ENCODE measurements around the gene CP. TPM values are rescaled to one million over a fixed set of nuclear protein-coding genes. Genes with fewer than 3 reads are reported as not detected.

Gene CP
- total RNA-seq, 2 donors from 2014 or later = 6.8 to 68.4 TPM

DNA sequence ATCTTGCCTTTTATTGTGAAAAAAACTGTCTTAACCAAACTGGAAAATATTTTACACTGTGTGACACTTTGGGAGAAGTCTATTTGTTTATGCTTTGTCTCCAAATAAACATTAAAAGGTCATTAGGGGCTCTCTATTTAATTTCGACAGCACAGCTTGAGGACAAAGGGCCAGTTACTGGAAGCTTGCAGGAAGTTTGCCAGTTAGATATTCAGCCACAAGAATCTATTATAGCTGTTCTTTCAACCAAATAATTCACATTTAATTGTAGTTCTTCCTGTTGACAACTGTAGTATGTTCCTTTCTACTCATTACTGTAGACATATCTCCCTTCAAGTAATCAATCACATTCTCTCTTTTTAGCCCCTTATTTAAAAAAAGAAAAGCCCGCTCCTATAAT lies 6.1 kb downstream of the CP start:
- no peaks in the 10 kb centered on the region for H3K36me3 ChIP-seq
- TF ChIP-seq, protein P1, sequence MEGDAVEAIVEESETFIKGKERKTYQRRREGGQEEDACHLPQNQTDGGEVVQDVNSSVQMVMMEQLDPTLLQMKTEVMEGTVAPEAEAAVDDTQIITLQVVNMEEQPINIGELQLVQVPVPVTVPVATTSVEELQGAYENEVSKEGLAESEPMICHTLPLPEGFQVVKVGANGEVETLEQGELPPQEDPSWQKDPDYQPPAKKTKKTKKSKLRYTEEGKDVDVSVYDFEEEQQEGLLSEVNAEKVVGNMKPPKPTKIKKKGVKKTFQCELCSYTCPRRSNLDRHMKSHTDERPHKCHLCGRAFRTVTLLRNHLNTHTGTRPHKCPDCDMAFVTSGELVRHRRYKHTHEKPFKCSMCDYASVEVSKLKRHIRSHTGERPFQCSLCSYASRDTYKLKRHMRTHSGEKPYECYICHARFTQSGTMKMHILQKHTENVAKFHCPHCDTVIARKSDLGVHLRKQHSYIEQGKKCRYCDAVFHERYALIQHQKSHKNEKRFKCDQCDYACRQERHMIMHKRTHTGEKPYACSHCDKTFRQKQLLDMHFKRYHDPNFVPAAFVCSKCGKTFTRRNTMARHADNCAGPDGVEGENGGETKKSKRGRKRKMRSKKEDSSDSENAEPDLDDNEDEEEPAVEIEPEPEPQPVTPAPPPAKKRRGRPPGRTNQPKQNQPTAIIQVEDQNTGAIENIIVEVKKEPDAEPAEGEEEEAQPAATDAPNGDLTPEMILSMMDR (IDR thresholded peaks at IDR 0.05) = no peak
- H3K27me3 ChIP-seq = no peaks in the 10 kb centered on the region
- DNase-seq (ENCODE audit: low spot score) = no peak
- no peak overlapping the region for H3K4me3 ChIP-seq
- H3K4me1 ChIP-seq = peaks cover 0 to 8% of the 10 kb centered on the region in 2 donors
- no peak overlapping the region for H3K27ac ChIP-seq
- H3K9me3 ChIP-seq = no peaks in the 10 kb centered on the region

DNA sequence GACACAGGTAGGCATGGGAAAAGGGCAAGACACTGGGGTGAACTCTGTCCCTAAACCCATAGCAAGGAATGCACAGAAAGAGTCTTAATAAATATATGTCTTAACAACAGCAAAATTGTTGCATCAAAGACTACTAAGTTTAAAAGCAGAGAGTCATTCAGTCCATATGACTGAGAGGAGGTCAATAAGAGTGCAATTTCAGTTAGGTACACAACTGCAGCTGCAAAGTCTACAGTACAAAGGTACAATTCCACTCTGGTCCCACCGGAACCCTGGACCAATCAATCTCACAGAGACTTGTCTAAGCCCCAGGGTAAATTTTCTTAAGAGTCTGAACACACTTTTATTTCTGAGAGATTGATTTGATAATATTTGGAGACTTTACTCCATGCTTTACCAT lies 6.9 kb downstream of the CP start:
- Histone ChIP-seq H3K9me3 (no peaks in the 10 kb centered on the region), H3K27ac (no peak overlapping the region), H3K4me1 (peaks cover 0 to 8% of the 10 kb centered on the region in 2 donors), H3K27me3 (no peaks in the 10 kb centered on the region), H3K36me3 (no peaks in the 10 kb centered on the region), H3K4me3 (no peak overlapping the region)
- TF ChIP-seq, protein P1 (IDR thresholded peaks at IDR 0.05) = no peak
- no peak for DNase-seq (ENCODE audit: low spot score)

DNA sequence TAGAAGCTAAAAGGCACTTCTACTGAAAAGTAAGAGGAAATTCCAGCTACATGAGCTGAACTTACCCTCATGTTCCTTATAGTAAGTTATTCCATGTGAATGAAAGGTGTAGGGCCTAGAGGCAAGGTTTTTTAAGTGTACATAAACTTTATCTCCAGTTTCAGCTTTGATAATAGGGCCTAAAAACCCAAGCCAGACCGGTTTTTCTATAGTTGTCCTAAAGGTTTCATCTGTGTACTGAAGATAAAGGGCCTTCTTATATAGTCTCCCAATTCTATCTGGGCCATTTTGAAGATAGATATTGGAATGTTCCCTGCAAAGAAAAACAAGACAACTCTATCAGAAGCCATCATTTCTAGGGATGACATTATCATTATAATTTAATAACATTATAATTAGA lies 9.2 kb downstream of the CP start:
- Histone ChIP-seq H3K27me3 (no peaks in the 10 kb centered on the region), H3K4me1 (peaks cover 0 to 8% of the 10 kb centered on the region in 2 donors), H3K4me3 (no peak overlapping the region), H3K27ac (no peak overlapping the region), H3K9me3 (no peaks in the 10 kb centered on the region), H3K36me3 (no peaks in the 10 kb centered on the region)
- TF ChIP-seq, protein P1 (IDR thresholded peaks at IDR 0.05) = no peak
- DNase-seq (ENCODE audit: low spot score) = no peak

DNA sequence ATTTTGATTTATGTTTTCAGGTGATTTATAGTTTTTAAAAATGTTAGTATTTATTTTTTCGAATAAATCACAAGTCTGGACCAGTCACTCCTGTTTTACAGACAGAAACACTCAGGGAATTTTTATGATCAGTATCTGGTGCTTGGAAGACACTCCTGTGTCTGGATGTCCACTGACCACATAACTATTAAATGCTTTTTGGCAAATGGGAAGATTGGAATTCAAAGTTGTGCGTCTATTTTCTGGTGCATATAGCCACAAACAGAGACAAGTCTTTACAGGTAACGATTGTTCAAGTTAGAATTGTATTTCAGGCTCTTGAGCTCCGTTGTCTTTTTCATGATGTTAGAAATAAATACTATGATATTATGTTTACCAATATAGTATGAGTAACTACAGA lies 12.2 kb downstream of the CP start:
- H3K27me3 ChIP-seq = no peaks in the 10 kb centered on the region
- H3K4me1 ChIP-seq = no peaks in the 10 kb centered on the region
- TF ChIP-seq, protein P1 (IDR thresholded peaks at IDR 0.05) = no peak
- H3K9me3 ChIP-seq = no peaks in the 10 kb centered on the region
- H3K36me3 ChIP-seq = no peaks in the 10 kb centered on the region
- H3K27ac ChIP-seq = no peak overlapping the region
- no peak overlapping the region for H3K4me3 ChIP-seq
- no peak for DNase-seq (ENCODE audit: low spot score)

DNA sequence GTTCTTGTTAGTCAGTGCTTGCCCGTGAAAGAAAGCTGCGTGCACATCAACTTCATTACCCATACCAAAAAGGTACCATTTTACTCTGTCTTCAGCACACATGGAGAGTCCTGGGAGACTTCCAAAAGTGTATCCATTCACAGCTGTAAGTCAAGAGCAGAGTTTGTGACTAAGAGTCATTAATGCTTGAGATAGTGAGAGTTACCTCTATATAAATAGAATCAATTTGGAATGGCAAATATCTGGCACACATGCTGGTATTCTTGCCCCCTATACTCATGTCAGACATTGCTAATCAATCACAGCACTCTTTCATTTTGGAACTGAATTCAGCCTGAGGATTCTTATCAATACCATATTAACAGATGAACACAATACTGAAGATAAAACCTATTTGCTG lies 14.2 kb downstream of the CP start:
- no peak for DNase-seq (ENCODE audit: low spot score)
- no peaks in the 10 kb centered on the region for H3K9me3 ChIP-seq
- H3K27me3 ChIP-seq = no peaks in the 10 kb centered on the region
- no peak overlapping the region for H3K27ac ChIP-seq
- TF ChIP-seq, protein P1 (IDR thresholded peaks at IDR 0.05) = no peak
- H3K4me3 ChIP-seq = no peak overlapping the region
- no peaks in the 10 kb centered on the region for H3K4me1 ChIP-seq
- no peaks in the 10 kb centered on the region for H3K36me3 ChIP-seq

DNA sequence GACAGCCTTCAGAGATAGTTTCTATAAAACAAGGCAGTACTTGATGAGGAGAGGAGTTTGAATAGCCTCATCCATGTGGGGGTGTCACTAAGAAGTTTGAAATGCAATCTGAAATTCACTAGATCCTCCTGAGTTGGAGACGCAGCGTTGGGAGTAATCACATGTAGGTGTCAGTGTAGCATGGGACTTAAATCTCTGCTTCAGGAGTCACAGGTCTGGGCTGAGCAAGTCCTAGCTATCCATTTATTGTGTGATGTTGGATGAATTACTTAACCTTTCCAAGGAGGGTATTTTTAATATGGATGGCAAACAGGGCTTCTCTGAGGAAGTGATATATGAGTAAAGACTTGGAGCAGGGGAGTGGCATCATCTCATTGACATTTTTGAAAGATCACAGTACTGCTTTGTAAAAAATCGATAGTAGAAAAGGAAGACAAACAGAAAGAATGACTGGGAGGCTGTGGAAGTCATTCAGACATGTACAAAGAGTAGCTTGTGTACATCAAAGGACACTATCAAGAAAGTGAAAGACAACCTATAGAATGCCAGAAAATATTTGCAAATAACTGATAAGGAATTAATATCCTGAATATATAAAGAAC lies 17.1 kb downstream of the CP start:
- H3K9me3 ChIP-seq = no peaks in the 10 kb centered on the region
- TF ChIP-seq, protein P1 (IDR thresholded peaks at IDR 0.05) = no peak
- H3K27ac ChIP-seq = no peak overlapping the region
- H3K4me3 ChIP-seq = no peak overlapping the region
- H3K36me3 ChIP-seq = no peaks in the 10 kb centered on the region
- H3K27me3 ChIP-seq = no peaks in the 10 kb centered on the region
- no peaks in the 10 kb centered on the region for H3K4me1 ChIP-seq
- DNase-seq (ENCODE audit: low spot score) = no peak

Data from right atrium auricular region (tissue), 2 donors.